HG02970 (cell line): ENCODE results near the gene ST13.
"Not testable (repeated sequence)": the region's sequence is repeated elsewhere in the genome, so short reads cannot be mapped to it uniquely, and the experiment has no call there.

Experiments used
- ATAC-seq: cut with Tn5 transposase; IDR thresholded peaks from one replicate; pipeline ENCODE4 v1.9.1; 2021; ENCODE audit warnings: mild to moderate bottlenecking, moderate library complexity, moderate number of reproducible peaks; ENCODE audit not compliant: unreplicated experiment, low FRiP score

The ST13 gene

DNA sequence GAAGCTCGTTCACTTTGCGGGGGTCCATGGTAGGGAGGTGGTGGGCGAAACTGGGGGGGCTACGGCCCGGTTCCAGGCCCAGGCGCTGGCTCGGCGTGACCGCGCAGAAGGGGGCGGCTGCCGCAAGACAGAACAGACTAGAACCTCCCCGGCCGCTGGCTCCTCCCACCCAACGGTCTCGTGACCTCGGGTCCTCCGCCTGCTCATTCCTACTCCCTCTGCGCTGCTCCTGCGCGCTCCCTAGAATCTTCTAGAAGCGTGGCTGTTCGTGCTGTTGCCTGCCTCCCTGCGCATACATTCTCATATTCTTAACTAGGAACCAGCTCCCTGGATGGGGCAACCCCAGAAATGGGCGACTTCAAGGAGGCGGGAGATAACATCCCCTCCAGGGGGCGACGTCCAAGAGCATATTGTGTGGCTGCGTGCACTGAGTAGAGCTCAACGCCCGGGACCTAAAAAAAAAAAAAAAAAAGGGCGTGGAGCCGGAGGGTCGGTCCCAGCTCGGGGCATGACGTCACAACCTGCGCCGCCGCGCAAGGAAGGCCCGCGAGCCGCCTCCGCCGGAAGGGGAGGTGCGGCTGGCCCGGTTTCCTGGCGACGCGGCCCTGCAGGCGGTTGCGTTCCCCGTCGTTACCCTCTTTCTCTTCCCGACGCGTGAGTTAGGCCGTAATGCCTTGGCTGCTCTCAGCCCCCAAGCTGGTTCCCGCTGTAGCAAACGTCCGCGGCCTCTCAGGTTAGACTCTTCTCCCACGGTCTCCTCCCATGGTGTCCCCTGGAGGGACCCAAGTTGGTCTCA, at the start of gene ST13, which contains the start of gene XPNPEP3:
ST13 (minus strand) TSS at position 127 of the 796 bp plus-strand sequence; CDS start at position 28, 99 bp downstream.
XPNPEP3 (plus strand) TSS at position 636 of the 796 bp plus-strand sequence; CDS start at position 670, 34 bp downstream.
- peak; percentile 83 for ATAC-seq

DNA sequence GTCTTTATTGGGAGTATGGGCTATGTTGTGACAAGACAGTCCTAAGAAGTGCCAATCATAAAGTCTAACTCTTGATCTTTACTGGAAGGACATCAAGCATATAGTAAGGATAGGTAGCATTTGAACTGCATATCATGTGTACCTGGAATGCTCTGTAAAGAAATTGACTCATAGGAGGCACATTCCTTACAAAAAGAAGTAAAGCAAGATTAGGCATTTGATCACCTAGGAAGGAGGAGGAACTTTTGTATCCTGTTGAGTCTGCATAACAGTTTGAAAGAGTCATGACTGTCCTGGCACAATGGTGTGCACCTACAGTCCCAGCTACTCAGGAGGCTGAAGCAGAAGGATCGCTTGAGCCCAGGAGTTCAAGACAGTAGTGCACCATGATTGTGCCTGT, 47.7 kb upstream of the ST13 start:
- ATAC-seq: no peak

DNA sequence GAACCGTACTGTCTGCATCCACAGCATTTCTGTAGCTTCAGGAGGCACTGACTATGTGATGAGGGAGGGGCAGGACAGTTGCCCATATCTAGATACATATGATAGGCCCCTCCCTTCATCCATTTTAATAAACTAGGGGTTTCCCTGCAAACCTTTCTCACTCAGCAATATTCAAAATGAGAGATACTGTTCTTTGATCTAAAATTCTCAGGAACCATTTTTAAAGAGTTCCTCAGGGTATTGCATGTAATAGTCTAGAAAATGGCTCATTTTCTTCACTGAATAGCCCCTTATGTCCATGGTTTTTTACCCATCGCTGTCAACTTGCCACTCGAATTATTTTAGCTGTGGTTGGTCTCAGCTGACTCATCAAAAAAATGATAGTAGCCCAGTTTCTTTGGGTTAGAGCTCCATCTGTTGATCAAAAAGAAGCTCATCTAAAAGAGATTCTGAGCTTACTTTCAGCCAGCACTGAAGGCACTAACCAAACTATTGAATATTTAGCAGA, 42.5 kb upstream of the ST13 start:
- no peak for ATAC-seq

DNA sequence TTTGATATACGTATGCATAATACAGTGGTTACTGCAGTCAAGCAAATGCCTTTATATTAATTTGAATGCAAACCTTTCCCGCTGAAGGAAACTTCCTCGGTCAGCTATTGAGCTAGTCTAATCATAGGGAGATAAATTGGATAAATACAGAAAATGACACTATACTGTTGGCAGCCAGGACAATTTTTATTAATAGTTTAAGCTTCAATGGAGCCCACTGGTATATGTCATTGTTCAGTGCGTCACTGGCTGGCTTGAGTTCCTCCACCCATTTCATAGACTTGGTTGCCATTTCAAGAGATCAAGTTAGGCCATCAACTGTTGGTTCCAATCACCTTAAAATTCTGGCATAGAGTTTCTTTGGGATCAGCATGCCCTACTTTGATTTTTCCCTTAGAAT, 38.0 kb upstream of the ST13 start:
- ATAC-seq: no peak

DNA sequence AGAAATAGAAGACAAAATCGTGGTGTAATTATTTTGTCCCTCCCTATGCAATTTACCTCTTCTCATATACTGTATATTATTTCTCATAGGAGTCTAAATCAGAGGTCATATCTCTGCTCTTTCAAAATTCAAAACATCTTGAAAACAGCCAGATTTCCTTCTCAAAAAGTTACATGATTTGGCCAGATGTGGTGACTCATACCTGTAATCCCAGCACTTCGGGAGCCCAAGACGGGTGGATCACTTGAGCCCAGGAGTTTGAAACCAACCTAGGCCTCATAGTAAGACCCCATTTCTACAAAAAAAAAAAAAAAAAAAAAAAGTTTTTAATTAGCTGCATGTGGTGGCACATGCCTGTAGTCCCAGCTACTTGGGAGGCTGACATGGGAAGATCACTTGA, 34.4 kb upstream of the ST13 start:
- ATAC-seq: no peak

DNA sequence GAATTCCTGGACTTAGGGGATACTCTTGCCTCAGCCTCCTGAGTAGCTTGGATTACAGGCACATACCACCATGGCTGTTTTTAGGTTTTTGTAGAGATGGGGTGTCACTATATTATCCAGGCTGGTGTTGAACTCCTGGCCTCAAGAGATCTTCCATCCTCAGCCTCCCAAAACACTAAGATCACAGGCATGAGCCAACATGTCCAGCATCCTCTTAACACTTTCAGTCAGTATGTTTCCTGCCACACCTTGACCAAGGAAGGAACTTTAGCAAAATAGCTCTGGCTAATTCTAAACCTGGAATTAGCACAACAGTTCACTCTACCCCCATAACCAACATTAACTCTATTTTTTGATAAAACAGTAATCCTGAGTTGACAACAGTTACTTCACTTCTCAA, 32.7 kb upstream of the ST13 start:
- ATAC-seq: no peak

DNA sequence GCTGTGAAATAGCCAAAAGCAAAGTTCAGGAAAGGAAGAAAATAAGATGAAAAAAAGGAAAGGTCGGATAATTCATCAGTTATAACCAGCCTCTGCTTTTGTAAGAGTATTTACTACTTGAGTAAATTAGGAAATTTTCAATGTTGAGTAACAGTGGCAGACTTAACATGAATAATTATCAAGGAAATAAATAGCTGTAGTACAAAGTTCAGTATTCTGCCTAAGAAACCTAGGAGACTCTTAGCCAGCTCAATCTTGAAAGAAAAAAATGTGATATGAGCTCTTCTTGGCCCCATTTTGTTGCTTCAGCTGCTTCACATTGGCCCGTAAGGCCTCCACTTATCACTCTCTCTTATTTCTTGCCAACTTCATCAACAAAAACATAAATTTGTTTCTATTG, 22.5 kb upstream of the ST13 start:
- no peak for ATAC-seq

DNA sequence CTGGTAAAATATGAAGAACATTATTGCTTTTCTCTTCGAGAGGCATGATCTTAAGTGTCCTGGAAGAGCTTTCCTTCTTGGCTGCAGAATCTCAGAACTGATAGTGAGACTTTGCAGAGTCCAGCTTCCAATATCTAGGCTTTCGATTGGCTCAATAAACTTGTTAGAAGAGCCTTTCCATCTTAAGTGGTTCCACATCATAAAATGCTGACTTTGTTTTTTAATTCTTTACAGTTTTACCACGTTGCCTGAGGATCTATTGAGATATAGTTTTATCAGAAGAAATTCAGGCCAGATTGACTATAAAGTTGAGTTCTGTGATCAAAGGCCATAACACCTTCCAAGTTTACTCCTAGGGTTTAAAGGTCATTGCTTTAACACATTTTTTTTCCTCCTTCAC, 21.0 kb upstream of the ST13 start:
- ATAC-seq: no peak

DNA sequence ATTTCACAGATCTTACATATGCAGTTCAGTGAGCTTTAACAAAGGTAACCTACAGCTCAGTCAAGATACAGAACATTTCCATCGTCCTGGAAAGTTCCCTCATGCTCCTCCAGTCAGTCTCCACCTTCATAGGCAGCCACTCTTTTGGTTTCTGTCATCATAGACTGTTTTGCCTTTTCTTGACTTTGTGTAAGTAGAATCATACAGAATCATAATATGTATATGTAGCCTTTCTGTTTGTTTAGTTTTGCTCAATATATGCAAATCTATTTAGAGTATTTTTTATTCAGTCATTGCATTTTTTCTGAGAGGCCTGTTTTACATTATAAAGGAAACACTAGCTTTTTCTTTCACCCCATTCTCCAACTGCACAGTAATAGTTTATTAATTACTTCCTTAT, 20.5 kb upstream of the ST13 start:
- ATAC-seq: no peak

DNA sequence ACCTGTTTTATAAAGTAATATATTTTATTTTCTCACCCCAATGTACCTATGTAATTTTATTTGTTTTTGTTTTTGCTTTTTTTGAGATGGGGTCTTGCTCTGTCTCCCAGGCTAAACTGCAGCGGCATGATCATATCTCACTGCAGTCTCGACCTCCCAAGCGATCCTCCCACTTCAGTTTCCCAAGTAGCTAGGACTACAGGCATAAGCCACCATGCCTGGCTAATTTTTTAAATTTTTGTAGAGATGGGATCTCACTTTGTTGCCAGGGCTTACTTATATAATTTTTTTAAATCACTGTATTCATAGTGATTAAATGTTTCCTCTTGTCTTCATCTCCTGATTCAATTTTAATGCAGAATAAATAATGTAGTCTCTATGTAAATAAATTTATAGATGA, 18.7 kb upstream of the ST13 start:
- no peak for ATAC-seq

DNA sequence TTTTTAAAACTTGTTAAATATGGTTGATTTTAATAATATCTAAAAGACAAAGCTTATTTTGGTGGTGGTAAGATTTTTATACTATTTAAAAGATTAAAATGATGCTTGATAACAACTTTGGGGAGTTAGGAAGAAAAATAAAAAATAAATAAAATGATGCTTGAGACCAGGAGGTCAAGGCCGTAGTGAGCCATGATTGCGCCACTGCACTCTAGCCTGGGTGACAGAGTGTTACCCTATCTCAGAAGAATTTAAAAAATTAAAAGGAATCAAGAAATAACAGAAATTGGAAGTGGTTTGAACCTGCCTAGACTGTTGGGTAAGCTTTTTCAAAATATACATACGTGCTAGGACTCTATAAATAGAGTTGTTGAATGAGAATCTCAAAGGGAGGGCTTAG, 17.6 kb upstream of the ST13 start:
- no peak for ATAC-seq

DNA sequence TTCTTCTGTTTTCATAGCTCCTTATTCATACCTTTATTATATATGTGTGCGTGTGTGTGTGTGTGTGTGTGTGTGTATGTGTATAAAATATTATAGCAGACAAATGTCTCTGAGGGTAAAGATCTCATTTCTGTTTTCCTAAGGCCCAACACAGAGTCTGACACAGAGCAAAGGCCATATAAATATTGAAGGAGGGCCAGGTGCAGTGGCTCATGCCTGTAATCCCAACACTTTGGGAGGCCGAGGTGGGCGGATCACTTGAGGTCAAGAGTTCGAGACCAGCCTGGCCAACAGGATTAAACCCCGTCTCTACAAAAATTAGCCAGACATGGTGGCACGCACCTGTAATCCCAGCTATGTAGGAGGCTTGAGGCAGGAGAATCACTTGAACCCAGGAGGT, 11.9 kb upstream of the ST13 start:
- ATAC-seq: not testable (repeated sequence)

DNA sequence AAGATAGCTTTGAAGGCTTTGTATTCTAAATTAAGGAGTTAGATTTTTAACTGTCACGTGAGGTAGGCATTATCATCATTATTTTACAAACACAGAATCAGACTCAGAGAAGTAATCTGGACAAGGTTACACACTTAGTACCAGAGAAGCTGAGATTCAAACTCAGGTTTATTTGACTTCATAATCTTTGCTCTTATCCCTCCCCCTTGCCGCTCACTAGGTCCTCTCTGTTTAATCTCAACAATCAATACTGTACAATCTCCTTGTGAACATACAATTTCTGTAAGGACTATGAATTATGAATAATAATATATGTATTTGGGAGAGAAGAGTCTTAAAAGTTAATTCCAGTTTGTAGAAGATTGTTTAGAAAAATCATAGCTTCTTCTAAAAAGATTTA, 10.7 kb upstream of the ST13 start:
- ATAC-seq: no peak

DNA sequence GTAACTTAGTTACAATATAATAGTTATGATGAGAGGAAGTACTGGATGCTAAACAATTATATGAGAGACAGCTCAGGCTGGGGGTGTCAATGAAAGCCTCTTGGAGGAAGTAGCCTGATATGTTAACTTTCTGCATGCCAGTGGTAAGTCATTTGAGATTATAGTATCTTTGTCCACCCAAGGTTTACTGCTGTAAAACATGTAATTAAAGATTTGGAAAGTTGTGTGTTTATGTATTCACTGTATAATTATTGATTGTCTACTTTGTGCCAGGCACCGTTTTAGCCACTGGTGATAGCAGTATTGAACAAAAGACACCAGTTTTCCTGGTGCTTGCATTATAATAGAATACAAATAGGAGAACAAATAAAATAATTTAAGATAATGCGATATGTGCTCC, 6.1 kb upstream of the ST13 start:
- no peak for ATAC-seq

DNA sequence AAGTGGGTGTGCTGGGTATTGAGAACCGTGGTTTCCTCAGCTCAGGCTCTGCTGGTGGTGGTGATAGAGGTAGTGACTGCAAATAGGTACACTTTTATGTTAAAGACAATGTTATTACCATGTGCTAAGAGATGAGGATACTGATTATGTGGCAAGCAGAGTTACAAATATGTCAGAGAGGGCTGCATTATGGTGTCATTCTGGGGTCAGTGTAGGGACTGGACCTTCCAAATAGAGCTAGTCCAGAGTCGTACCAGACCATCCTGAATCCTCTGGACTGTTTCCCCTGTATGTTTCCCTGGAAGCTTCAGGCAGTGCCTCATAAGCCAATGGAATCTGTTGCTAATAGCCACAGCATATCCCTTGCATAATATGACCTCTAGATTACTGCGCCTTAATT, 5.6 kb upstream of the ST13 start, which contains the start of gene DNAJB7:
DNAJB7 (minus strand) TSS at position 101 of the 400 bp plus-strand sequence. CDS start 119 bp downstream, outside the sequence.
- ATAC-seq: no peak

DNA sequence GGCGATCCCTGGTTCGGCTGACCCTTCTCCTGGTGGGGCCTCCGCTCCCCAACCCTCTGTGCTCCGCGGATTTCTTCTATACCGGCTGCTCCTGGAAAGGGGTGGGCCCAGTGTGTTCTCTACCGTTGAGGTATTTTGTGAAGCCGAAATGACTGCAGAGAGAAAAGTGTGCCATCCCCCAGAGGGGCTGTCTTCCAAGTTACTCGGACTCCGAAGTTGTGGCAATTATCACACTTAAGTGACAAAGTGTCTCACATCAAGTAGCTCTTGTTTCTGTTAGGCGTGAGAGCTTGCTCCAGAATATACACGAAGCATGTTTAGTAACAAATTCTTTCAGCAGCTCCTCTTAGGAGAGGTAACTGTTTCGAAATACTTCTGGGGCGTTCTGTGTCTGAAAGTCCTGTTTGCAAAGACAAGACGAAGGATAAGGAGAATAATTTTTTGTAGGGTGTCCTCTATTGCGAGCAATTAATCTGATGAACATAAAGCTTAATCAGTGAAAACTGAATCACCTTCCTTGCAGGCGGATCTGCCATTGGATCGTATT, 943 bp upstream of the ST13 start:
- ATAC-seq: no peak

DNA sequence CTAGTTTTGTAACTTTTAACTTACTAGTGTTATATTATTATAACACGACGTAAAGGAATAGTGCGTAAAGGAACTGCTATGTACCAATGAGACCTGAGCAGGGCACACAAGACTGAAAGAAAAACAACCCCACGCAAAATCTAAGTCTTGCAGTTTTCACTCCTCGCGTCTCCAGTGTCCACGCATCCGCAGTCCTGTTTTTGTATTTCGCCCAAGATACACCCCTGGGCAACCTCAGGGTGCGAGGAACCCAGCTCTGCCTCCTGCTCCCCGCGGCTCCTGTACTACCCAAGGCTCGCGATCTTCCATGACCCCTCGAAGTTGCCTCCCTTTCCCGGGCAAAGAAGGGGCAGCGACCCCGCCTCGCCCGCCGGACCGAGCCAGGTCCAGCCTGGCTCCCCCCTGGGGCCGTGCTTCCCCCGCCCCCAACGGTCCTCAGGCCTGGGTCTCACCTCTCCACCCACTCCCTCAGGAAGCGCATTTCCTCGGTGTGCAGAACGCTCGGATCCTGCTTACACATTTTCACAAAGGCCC, 393 bp downstream of the ST13 start:
- ATAC-seq: peak; percentile 9

DNA sequence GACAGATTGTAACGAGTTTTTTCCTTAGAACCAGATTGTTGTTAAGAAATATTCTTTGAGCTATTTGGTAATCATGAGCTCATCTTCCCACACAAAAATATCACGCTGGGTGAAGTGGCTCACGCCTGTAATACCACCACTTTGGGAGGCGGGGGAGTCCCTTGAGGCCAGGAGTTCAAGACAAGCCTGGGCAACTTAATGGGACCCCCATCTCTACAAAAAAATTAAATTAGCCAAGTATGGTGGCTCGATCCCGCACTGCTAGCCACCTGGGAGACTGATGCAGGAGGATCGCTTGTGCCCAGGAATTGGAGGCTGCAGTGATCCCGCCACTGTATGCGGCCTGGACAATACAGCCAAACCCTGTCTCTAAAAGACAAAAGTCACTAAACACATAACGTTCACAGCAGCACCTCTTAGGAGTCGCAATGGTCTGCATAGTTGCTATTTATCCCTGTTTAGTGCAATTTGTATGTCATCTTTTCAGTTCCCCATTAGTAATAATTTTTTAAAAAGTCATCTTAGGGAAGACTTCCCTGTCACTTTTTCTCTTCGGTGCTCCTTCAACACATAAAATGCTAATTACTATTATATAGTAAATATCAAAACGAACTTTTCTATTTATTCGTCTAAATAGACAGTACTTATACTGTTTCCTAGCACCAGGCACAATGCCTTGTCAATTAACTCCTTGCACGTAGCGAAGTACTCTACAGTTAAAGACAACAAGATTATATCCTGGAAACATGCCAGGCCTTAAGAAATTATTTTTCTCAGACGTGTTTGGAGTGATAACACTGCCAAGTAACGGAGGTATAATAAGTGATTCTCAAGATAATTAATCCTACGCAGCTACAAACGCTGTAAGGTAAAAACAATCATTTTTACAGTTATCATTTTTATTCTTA, 1.1 kb downstream of the ST13 start:
- no peak for ATAC-seq

DNA sequence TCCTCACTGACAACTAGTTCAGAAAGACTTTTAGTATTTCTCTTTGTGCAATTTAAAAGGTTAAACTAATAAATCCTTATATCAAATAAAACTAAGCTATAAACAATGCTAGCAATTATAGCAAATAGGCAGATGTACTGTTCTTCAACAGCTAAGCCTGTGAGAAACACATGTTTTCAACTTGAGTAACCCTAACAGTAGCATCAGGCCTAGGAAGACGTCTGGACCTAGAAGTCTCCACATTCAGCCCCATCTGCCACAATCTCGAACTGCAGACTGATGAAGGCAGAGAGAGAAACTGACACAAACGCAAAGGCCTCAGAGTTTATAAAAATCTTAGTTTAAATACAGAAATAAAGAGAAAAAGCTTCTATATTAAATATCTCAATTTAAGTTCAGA, 2.5 kb downstream of the ST13 start:
- ATAC-seq: no peak

DNA sequence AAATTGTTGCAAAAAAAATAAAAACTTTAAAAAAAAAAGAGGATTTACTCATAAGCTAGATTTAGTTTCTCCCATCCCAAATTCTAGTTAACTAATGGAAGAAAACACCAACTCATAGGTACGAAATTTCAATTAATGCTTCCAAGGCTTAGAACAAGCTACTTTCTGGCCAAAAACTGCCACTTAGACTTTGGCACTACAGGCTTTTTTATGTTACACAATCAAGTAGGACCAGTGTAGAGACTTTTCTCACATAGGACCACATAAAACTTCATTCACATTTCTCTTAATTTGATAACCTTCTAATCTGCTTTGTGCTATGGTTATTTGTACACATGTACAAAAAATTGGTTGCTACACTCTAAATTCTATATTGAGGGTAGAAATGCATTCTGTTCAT, 3.1 kb downstream of the ST13 start:
- ATAC-seq: no peak

DNA sequence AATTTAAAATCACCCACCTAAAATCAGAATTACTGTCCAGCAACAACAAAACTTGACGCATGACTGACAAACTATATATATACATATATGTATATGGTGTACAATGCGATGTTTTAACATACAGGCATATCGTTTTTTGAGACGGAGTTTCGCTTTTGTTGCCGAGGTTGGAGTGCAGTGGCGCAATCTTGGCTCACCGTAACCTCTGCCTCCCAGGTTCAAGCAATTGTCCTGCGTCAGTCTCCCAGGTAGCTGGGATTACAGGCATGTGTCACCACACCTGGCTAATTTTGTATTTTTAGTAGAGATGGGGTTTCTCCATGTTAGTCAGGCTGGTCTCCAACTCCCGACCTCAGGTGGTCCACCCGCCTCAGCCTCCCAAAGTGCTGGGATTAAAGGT, 10.6 kb downstream of the ST13 start:
- ATAC-seq: not testable (repeated sequence)
